NCI-H2107 treated with DMSO at 0.1 percent for 48 hours (cell line): Measurements from ENCODE around the gene UAP1L1.
A peak's percentile ranks its signal among the peaks of the same experiment; 100 is the strongest.
"Not testable (repeated sequence)": the region's sequence is repeated elsewhere in the genome, so short reads cannot be mapped to it uniquely, and the experiment has no call there.

Source experiments
- DNase-seq: peaks from one replicate; lab custom pipeline; 2025; ENCODE audit not compliant: unreplicated experiment; lab: John Stamatoyannopoulos, UW

The UAP1L1 gene

DNA sequence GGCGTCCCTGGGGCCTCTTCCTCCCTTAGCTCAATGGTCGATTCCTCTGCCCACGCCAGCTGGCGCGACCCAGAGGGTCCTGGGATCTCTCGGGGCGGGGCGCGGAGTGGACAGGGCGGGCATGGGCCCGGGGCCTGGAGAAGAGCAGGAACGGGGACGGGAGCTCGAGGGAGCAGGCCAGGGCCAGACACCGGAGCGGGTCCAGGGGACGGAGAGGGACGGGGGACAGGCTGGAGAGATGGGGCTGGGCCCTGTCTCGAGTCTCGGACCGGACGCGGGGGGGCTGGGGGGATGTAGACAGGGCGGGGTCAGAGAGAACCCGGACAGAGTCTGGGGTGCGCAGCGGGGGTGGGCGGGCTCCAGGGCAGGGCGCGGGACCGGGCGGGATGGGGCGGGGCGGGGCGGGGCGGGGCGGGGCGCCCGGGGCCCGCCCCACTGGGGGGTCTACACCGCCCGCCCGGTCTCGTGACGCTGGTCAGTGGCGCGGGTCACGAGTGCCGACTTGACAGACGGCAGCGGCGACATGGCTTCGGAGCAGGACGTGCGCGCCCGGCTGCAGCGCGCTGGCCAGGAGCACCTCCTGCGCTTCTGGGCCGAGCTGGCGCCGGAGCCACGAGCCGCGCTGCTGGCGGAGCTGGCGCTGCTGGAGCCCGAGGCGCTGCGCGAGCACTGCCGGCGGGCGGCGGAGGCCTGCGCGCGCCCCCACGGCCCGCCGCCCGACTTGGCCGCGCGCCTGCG, at the start of gene UAP1L1:
TSS of gene UAP1L1 (plus strand) at position 508 of the 738 bp plus-strand sequence. CDS start at position 524, 16 bp downstream.
- DNase-seq, result no peak

DNA sequence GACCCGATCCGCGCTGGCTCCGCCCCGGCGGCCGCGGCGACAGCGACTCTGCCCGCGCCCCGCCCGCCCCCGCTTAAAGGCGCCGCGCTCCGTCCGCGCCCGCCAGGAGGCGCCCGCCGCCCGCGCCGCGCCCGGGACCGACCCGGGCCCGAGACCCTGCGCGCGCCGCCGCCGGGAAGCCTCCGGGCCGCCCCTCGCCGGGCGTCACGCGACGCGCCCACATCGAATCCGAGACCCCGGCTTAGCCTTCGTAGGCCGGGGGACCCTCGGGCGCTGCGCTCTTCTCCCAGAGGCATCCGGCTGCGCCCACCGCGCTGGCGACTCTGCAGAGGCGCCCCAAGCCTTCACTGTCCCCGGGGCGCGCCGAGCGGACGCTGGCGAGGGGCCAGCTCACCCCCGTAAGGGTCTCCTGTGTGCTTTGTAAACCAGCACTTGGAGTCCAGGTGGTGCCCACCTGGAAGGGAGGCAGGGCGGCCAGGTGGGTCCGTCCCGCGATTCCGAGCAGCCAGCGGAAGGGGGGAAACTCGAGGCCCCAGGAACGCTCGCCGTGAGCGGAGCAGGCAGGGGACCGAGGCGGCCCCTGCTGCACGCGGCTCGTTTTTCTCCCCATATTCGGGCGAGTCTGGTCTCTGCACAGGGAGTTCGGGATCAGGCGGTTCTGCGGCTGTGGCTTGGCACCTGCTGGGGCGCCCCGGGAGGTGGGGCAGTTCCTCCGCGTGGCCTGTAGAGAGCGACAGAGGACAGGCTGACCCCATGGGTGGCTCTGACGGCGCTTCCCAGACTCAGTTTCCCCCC, 48.9 kb upstream of the UAP1L1 start:
- DNase-seq, result peak; percentile 58

DNA sequence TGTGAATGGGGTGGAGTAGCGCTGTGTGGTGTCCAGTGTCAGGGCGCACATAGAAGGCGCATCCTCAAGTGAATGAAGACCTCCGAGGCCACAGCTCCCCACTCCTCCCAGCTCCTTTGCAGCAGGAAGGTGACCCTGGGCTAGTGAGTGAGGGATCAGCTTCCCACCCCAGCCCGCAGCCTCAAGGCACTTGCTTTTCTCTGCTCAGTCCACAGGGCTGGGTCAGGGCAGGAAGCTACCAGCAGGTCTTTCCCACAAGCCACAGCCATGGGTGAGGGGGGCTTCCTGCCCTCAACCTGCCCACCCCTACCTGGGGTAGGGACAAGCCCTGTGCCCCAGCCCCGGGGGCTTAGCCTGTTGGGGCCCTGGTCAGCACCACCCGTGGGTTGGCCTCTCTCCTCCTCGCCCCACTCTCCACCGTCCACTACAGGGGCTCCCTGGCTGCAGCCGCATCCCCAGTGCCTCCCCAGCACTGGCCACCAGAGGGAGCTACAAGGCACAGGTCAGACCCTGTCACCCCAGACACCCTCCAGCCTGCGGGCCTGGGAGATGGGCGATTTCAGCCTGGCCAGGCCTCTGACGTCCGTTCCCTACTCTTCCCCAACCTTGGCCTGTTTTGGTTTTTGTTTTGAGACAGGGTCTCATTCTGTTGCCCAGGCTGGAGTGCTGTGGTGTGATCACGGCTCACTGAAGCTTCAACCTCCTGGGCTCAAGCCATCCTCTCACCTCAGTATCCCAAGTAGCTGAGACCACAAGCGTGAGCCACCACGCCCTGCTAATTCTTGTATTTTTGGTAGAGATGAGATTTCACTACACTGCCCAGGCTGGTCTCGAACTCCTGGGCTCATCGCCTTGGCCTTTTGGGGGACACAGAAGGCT, 48.0 kb upstream of the UAP1L1 start:
- DNase-seq, result peak; percentile 35

- DNase-seq, result no peak
Observed at GRCh38 chr9:137030006-137030405, 47.3 kb upstream of the UAP1L1 start.

DNA sequence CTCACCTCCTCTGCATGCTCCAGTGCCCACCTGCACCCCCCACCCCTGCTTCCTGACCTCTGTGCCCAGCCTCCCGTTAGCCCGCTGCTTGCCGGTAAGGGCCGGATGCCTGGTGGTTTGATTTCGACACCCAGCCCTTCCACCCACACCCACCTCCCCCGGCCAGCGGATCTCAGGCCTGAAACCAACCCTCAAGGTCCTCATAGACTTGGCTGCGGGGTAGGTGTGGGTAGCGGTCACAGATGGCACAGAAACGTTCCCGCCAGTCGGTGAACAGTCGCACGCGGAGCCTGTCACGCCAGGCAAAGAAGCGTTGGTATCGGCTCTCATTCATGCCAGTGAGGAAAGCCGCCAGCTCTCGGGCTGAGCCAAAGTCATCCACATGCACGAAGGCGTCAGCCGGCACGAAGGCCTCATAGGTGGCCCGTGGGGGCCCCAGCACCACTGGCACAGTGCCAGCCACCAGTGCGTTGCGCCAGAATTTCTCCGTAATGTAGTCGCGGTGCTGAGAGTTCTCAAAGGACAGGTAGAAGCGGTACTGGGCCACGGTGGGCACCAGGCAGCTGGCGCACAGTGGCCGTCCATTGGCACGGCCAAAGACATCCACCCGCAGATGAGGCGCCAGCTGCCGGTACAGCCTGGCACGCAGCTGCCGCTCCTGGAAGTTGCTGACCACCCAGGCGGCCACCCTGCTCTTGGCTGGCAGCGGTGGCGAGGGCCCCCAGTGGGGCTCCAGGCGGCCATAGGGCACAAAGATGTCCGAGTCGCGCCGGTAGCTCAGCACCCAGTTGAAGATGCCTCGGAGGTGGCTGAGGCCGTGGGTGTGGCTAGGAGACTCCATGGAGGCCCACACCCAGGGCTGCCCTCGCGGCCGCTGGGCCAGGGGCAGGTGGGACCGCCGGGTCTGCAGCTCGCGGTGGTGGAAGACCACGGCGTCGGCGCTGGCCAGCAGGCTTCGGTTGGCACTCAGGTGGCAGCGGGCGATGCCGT, 46.5 kb upstream of the UAP1L1 start:
- DNase-seq, result no peak

GRCh38 chr9:137031904-137032640, 45.2 kb upstream of the UAP1L1 start, which contains the start of gene FUT7:
Gene FUT7, minus strand, starts transcription at chr9:137032088. Its CDS starts 97 bp downstream, at chr9:137031991.
- no peak for DNase-seq

GRCh38 chr9:137032858-137033257, 44.5 kb upstream of the UAP1L1 start:
- DNase-seq, result no peak

GRCh38 chr9:137033481-137033880, 43.8 kb upstream of the UAP1L1 start:
- DNase-seq, result not testable (repeated sequence)

DNA sequence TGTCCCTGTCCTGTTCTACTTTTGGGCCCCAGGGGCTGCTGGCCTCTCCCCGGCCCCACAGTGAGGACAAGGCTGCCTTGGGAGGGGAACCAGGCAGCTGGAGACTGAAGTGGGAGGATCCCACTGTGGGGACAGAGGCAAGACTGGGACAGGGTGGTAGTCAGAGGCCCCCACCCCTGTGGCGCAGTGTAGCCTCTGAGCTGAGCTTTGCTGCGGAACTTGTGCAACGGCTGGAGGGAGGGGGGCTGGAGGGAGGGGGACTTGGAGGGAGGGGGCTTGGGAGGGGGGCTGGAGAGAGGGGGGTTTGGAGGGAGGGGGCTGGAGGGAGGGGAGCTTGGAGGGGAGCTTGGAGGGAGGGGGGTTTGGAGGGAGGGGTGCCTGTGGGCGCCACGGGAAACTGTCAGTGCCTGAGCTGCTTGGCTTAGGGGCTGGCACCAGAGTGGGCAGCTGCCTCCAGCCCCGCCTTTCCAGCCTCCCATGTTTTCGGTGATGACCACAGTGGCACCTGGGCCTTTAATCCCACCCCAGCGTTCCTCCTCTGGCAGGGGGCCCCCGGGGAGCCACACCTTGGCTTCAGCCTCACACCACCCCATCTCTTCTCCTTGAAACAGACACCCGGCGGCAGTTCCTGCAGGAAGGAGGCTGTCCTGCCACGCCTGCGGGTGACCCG, 43.1 kb upstream of the UAP1L1 start:
- no peak for DNase-seq

GRCh38 chr9:137034709-137035506, 42.4 kb upstream of the UAP1L1 start:
- DNase-seq, result peak; percentile 86

DNA sequence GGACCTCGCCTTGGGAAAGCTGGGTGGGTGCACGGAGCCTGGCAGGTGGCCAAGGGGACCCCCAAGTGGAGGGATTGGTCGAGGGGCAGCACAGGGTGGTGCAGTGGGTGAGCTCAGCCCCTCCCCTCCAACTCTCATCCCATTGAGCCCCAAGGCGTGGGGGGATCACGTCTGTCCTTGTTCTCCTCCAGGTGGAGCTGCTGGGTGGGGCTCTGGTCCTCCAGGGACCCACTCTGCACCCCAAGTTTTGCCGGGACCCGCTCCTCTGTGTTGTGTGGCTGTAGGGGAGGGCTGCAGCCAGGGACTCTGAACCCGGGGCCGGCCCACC, 41.8 kb upstream of the UAP1L1 start:
- DNase-seq, result no peak

- no peak for DNase-seq
Observed at GRCh38 chr9:137035937-137036336, 41.4 kb upstream of the UAP1L1 start.

- DNase-seq, result no peak
Observed at GRCh38 chr9:137037035-137037434, 40.3 kb upstream of the UAP1L1 start.

DNA sequence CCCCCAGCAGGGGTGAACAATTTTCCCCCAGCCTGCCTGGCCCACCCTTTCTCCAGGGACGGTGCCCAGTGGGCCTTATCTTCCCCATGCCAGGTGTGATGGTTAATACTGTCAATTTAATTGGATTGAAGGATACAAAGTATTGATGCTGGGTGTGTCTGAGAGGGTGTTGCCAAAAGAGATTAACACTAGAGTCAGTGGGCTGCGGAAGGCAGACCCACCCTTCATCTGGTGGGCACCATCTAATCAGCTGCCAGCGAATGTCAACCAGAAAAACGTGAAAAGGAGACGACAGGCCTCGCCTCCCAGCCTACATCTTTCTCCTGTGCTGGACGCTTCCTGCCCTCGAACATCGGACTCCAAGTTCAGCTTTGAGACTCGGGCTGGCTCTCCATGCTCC, 39.8 kb upstream of the UAP1L1 start:
- DNase-seq, result no peak

DNA sequence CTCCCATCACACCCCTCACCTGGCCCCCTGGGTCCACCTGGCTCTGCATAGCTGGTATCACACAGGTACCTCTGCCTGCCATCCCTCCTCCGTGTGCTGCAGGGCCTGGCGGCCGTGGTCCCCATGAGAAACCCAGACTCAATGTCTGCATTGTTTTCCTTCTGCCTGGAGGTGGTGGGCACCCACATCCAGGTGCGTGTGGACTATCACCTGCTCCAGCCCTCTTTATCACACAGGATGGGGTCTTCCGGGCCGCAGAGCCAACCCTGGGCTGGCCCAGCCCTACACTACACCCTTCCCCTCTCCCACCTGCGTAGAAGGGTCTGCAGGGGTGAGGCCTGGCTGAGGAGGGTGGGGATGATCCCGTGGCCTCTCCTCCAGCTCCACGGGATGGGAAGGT, 38.4 kb upstream of the UAP1L1 start:
- DNase-seq, result no peak

- no peak for DNase-seq
Observed at GRCh38 chr9:137039611-137040366, 37.5 kb upstream of the UAP1L1 start.

DNA sequence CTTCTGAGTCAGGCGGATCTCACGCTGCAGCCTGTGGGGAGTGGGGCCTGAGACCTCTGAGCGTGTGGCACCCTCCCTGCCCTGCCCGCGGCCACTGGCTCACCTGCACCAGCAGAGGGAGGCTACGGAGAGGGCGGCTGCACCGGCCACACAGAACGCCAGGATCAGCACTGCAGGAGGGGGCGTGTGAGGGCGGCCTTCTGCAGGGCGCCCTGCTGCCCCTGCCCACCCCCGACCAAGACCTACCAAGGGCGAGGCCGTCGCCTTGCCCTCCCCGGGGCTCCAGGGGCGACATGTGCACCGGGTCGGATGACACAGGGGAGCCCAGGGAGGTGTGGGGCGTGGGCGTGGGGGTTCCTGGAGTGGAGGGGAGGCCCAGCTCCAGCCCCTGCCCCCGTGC, 36.7 kb upstream of the UAP1L1 start:
- no peak for DNase-seq
